HepG2 (cell line): ENCODE results near the gene TMEM107. TPM values are rescaled to one million over a fixed set of nuclear protein-coding genes. Genes with fewer than 3 reads are reported as not detected.
A peak's percentile ranks its signal among the peaks of the same experiment; 100 is the strongest.

Experiments used
- DNMT1 ChIP-seq: sonication (generic); formaldehyde crosslinking; IDR thresholded peaks from 2 replicates; pipeline ENCODE4 v1.5.1; 2020; ENCODE audit warnings: mild to moderate bottlenecking, missing genetic modification reagents
- FOXA3 ChIP-seq: IDR thresholded peaks from 2 replicates; pipeline ENCODE4 v1.6.1; 2016; ENCODE audit warnings: missing genetic modification reagents, missing compliant biosample characterization
- HMG20B ChIP-seq: conservative IDR thresholded peaks from 2 replicates; pipeline ENCODE4 v1.6.1; 2016; ENCODE audit warnings: missing genetic modification reagents, missing compliant biosample characterization
- HOXA3 ChIP-seq: sonication (generic); formaldehyde crosslinking; IDR thresholded peaks from 2 replicates; pipeline ENCODE4 v1.5.0; 2020; ENCODE audit warnings: missing genetic modification reagents
- NR2F6 ChIP-seq, 2 experiments: IDR thresholded peaks; 2 replicates each; pipeline ENCODE4 v1.6.1; 2016; ENCODE audit warnings: antibody characterized with exemption in 1 of 2, mild to moderate bottlenecking in 1 of 2
- SOX5 ChIP-seq: IDR thresholded peaks from 2 replicates; pipeline ENCODE4 v1.6.1; 2016; ENCODE audit warnings: borderline replicate concordance
- SP4 ChIP-seq: sonication (generic); formaldehyde crosslinking; IDR thresholded peaks from 2 replicates; pipeline ENCODE4 v1.8.1; 2023; ENCODE audit warnings: mild to moderate bottlenecking, missing genetic modification reagents
- U2AF1 ChIP-seq: fragments of 200-400 bp; formaldehyde crosslinking; optimal IDR thresholded peaks from 2 replicates; pipeline ENCODE3; 2017; ENCODE audit warnings: mild to moderate bottlenecking, low read depth, low read length
- ZFP37 ChIP-seq: sonication (generic); formaldehyde crosslinking; IDR thresholded peaks from 2 replicates; pipeline ENCODE4 v1.4.0; 2020; ENCODE audit warnings: missing genetic modification reagents, borderline replicate concordance
- ZNF431 ChIP-seq: sonication (generic); formaldehyde crosslinking; IDR thresholded peaks from 2 replicates; pipeline ENCODE4 v1.9.0; 2022; ENCODE audit warnings: missing genetic modification reagents, low read depth, mild to moderate bottlenecking, borderline replicate concordance
- ZNF446 ChIP-seq: sonication (generic); formaldehyde crosslinking; IDR thresholded peaks from 2 replicates; pipeline ENCODE4 v1.5.0; 2020; ENCODE audit warnings: mild to moderate bottlenecking, missing genetic modification reagents
- polyA plus RNA-seq, 8 experiments: library from polyadenylated mRNA; depleted of rRNA in 3 of 8; stranded (reverse) in 7 of 8; unstranded in 1 of 8; fragments of >200 nt; fragmentation: Illumina TruSeq in 4 of 8; extraction: Trizol in 4 of 8; gene quantifications; 2 replicates each; pipeline versions ENCODE4 v1.2.1 to v1.2.3, GENCODE V29; 2011 to 2016; ENCODE audit warnings: low read depth in 4 of 8, missing spikeins in 1 of 8, mixed read lengths in 1 of 8; ENCODE audit not compliant: insufficient read depth in 1 of 8
- total RNA-seq, 5 experiments: library from RNA; depleted of rRNA; stranded (reverse); fragments of >200 nt; fragmentation: Illumina TruSeq; extraction: Trizol; gene quantifications; 2 replicates each; pipeline ENCODE4 v1.2.3, GENCODE V29; 2016; ENCODE audit warnings: low read depth in 1 of 5
- TF ChIP-seq, protein P1 (sequence below), 2 experiments: fragments of 450-650 bp in 1 of 2; sonication (generic) in 1 of 2; formaldehyde crosslinking in 1 of 2; IDR thresholded peaks; 2 replicates each; pipeline versions ENCODE4 v1.6.1 to v1.8.0; 2016 to 2022; ENCODE audit warnings: antibody characterized with exemption in 1 of 2, mild to moderate bottlenecking in 1 of 2, missing genetic modification reagents in 1 of 2
- TF ChIP-seq, protein P2 (sequence below): sonication (generic); formaldehyde crosslinking; IDR thresholded peaks from 2 replicates; pipeline ENCODE4 v1.8.0; 2023; ENCODE audit warnings: mild to moderate bottlenecking, missing genetic modification reagents
- TF ChIP-seq, protein P3 (sequence below): sonication (generic); formaldehyde crosslinking; IDR thresholded peaks from 2 replicates; pipeline ENCODE4 v1.8.0; 2022; ENCODE audit warnings: mild to moderate bottlenecking, missing genetic modification reagents, borderline replicate concordance
- TF ChIP-seq, protein P4 (sequence below): IDR thresholded peaks from 2 replicates; pipeline ENCODE4 v1.6.1; 2012; ENCODE audit warnings: inconsistent platforms

TMEM107 gene
- total and polyA plus RNA-seq, 2 of the 13 experiments (the other 11 are each of a cell fraction or from before 2014, with no cell fraction given) = 7.2 to 15.3 TPM

DNA sequence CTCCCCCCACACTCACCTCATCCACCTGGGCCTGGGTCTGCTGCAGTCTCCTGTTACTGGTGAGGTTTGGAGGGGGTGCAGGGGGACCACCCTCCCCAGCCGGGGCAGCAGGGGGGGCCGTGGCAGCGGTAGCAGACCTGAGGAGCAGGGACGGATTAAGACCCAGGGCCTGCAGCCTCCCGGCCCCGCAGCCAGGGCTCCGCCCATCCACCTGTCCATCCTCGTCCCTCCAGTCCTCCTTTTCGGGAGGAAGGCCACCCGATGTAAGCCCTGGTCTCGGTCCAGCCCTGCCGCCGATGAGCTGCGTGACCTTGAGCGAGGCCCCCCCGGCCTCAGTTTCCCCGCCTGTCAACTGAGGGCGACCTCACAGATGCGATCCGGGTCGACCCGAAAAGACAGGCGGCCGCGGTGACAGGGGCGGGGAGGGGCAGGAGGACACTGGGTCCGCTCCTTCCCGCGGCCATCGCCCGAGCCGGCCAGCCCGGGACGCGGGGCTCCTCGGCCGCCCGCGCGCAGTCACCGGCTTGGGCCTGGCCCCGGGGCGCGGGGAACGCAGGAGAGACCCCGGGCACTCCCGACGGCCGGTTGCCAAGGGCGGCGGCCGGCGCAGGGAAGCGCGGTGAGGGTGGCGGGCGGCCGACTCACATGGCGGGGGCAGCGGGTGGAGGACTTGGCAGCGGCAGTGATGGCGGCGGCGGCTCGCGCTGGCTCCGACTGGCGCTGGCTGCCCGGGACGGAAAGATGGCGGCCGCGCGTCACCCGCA lies 13.8 kb downstream of the TMEM107 start, which contains the start of gene VAMP2 (continued):
- TF ChIP-seq, protein P1, sequence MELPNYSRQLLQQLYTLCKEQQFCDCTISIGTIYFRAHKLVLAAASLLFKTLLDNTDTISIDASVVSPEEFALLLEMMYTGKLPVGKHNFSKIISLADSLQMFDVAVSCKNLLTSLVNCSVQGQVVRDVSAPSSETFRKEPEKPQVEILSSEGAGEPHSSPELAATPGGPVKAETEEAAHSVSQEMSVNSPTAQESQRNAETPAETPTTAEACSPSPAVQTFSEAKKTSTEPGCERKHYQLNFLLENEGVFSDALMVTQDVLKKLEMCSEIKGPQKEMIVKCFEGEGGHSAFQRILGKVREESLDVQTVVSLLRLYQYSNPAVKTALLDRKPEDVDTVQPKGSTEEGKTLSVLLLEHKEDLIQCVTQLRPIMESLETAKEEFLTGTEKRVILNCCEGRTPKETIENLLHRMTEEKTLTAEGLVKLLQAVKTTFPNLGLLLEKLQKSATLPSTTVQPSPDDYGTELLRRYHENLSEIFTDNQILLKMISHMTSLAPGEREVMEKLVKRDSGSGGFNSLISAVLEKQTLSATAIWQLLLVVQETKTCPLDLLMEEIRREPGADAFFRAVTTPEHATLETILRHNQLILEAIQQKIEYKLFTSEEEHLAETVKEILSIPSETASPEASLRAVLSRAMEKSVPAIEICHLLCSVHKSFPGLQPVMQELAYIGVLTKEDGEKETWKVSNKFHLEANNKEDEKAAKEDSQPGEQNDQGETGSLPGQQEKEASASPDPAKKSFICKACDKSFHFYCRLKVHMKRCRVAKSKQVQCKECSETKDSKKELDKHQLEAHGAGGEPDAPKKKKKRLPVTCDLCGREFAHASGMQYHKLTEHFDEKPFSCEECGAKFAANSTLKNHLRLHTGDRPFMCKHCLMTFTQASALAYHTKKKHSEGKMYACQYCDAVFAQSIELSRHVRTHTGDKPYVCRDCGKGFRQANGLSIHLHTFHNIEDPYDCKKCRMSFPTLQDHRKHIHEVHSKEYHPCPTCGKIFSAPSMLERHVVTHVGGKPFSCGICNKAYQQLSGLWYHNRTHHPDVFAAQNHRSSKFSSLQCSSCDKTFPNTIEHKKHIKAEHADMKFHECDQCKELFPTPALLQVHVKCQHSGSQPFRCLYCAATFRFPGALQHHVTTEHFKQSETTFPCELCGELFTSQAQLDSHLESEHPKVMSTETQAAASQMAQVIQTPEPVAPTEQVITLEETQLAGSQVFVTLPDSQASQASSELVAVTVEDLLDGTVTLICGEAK (IDR thresholded peaks at IDR 0.05) = no peak
- TF ChIP-seq, protein P1 (CRISPR knock-in tag; IDR thresholded peaks at IDR 0.05) = no peak
- TF ChIP-seq ZNF431 (CRISPR knock-in tag) (0 out of 2 replicates have a peak, but pooled peaks have one; percentile 30), ZNF446 (CRISPR knock-in tag) (peak; percentile 57; the same call in 1 of the 2 replicates), SOX5 (CRISPR knock-in tag) (no peak), ZFP37 (CRISPR knock-in tag) (no peak), FOXA3 (CRISPR knock-in tag) (no peak; the same call in 1 of the 2 replicates), HMG20B (CRISPR knock-in tag) (no peak), HOXA3 (CRISPR knock-in tag) (peak; percentile 91), NR2F6 (IDR thresholded peaks at IDR 0.05) (no peak), NR2F6 (CRISPR knock-in tag; IDR thresholded peaks at IDR 0.05) (no peak), DNMT1 (CRISPR knock-in tag) (peak; percentile 67; the same call in 1 of the 2 replicates), SP4 (CRISPR knock-in tag) (peak; percentile 60; the same call in 1 of the 2 replicates), U2AF1 (no peak)
- TF ChIP-seq, protein P2, sequence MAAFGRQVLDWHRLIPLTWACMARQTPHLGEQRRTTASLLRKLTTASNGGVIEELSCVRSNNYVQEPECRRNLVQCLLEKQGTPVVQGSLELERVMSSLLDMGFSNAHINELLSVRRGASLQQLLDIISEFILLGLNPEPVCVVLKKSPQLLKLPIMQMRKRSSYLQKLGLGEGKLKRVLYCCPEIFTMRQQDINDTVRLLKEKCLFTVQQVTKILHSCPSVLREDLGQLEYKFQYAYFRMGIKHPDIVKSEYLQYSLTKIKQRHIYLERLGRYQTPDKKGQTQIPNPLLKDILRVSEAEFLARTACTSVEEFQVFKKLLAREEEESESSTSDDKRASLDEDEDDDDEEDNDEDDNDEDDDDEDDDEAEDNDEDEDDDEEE = 0 out of 2 replicates have a peak, but pooled peaks have one; percentile 59
- TF ChIP-seq, protein P3, sequence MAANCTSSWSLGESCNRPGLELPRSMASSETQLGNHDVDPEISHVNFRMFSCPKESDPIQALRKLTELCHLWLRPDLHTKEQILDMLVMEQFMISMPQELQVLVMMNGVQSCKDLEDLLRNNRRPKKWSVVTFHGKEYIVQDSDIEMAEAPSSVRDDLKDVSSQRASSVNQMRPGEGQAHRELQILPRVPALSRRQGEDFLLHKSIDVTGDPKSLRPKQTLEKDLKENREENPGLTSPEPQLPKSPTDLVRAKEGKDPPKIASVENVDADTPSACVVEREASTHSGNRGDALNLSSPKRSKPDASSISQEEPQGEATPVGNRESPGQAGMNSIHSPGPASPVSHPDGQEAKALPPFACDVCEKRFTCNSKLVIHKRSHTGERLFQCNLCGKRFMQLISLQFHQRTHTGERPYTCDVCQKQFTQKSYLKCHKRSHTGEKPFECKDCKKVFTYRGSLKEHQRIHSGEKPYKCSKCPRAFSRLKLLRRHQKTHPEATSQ (CRISPR knock-in tag) = no peak
- TF ChIP-seq, protein P4, sequence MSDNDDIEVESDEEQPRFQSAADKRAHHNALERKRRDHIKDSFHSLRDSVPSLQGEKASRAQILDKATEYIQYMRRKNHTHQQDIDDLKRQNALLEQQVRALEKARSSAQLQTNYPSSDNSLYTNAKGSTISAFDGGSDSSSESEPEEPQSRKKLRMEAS = peak; percentile 66
